Naive thymus-derived CD4-positive, alpha-beta T cell (primary cell): ENCODE results near the gene RUNX2. TPM values are rescaled to one million over a fixed set of nuclear protein-coding genes. Genes with fewer than 3 reads are reported as not detected.

Experiments
- ATAC-seq: fragments of 150-1000 bp; cut with Tn5 transposase; 2 replicates; pipeline ENCODE4 v1.10.0; 2021; ENCODE audit warnings: mild to moderate bottlenecking, moderate library complexity
- CTCF ChIA-PET: fragments of 350-600 bp; sonication (Branson Sonifier 250); formaldehyde crosslinking; loops from one replicate; lab custom pipeline; 2021; ENCODE audit warnings: antibody characterized with exemption; lab: Charles Lee
- POLR2A ChIA-PET: fragments of 350-600 bp; sonication (Branson Sonifier 250); formaldehyde crosslinking; loops from one replicate; lab custom pipeline; 2021; ENCODE audit warnings: antibody characterized with exemption, inconsistent platforms; lab: Charles Lee
- DNase-seq, 9 donors: peaks; one replicate each; pipeline versions ENCODE4 v3.0.0 to v3.0.0-alpha.2; 2020 to 2022; ENCODE audit warnings: mixed read lengths in 1 of 9
- H3K27ac ChIP-seq: one replicate; pipeline ENCODE4 v1.7.0; 2013; ENCODE audit warnings: mild to moderate bottlenecking, low read depth, low read length, moderate library complexity
- H3K27me3 ChIP-seq, 2 donors: one replicate each; pipeline ENCODE4 v1.7.0; 2013; ENCODE audit warnings: low read length in 2 of 2, mild to moderate bottlenecking in 2 of 2, moderate library complexity in 2 of 2; ENCODE audit not compliant: control insufficient read depth in 2 of 2, insufficient read depth in 2 of 2
- H3K36me3 ChIP-seq, 3 experiments: 1 replicate in 2 of 3; 2 replicates in 1 of 3; pipeline ENCODE4 v1.7.0; 2013; ENCODE audit warnings: low read length in 3 of 3, mild to moderate bottlenecking in 3 of 3, moderate library complexity in 1 of 3; ENCODE audit not compliant: insufficient read depth in 3 of 3, control insufficient read depth in 2 of 3
- H3K4me1 ChIP-seq, 2 donors: one replicate each; pipeline ENCODE4 v1.7.0; 2013; ENCODE audit warnings: low read length in 2 of 2, mild to moderate bottlenecking in 2 of 2, moderate library complexity in 1 of 2; ENCODE audit not compliant: control insufficient read depth in 2 of 2, insufficient read depth in 2 of 2
- H3K4me3 ChIP-seq: 2 replicates; pipeline ENCODE4 v1.7.0; 2013; ENCODE audit warnings: mild to moderate bottlenecking, low read length
- H3K9me3 ChIP-seq, 3 experiments: 1 replicate in 2 of 3; 2 replicates in 1 of 3; pipeline ENCODE4 v1.7.0; 2013; ENCODE audit warnings: low read length in 3 of 3; ENCODE audit not compliant: control insufficient read depth in 2 of 3
- H3K27ac Mint-ChIP-seq, 9 donors: one replicate each; pipeline ENCODE4 v1.8.0; 2020 to 2022; ENCODE audit warnings: mixed read lengths in 9 of 9, mild to moderate bottlenecking in 8 of 9, moderate library complexity in 5 of 9, inconsistent platforms in 2 of 9
- H3K27me3 Mint-ChIP-seq, 5 donors: one replicate each; pipeline ENCODE4 v1.8.0; 2021 to 2022; ENCODE audit warnings: mixed read lengths in 5 of 5, mild to moderate bottlenecking in 1 of 5
- H3K36me3 Mint-ChIP-seq, 5 donors: one replicate each; pipeline ENCODE4 v1.8.0; 2020 to 2022; ENCODE audit warnings: mixed read lengths in 5 of 5, mild to moderate bottlenecking in 3 of 5, inconsistent platforms in 1 of 5
- H3K4me1 Mint-ChIP-seq, 7 donors: one replicate each; pipeline ENCODE4 v1.8.0; 2020 to 2022; ENCODE audit warnings: mixed read lengths in 7 of 7, mild to moderate bottlenecking in 3 of 7, inconsistent platforms in 1 of 7
- H3K4me3 Mint-ChIP-seq, 10 donors: one replicate each; pipeline ENCODE4 v1.8.0; 2020 to 2022; ENCODE audit warnings: mild to moderate bottlenecking in 10 of 10, mixed read lengths in 10 of 10, moderate library complexity in 6 of 10, inconsistent platforms in 2 of 10
- H3K9me3 Mint-ChIP-seq, 11 donors: one replicate each; pipeline ENCODE4 v1.8.0; 2020 to 2022; ENCODE audit warnings: mixed read lengths in 11 of 11, mild to moderate bottlenecking in 4 of 11, inconsistent platforms in 1 of 11, moderate library complexity in 1 of 11
- intact Hi-C, 2 donors: fragments of 100-400 bp; cut with micrococcal nuclease; formaldehyde crosslinking; loops; one replicate each; pipeline ENCODE4 v1.15.1; 2023
- polyA plus RNA-seq, 2 donors: library from polyadenylated mRNA; unstranded; fragments of 300-500 nt; fragmentation: Illumina TruSeq; gene quantifications; one replicate each; pipeline ENCODE4 v1.2.3, GENCODE V29; 2021
- total RNA-seq, 6 experiments: library from RNA in 5 of 6; stranded (reverse) in 5 of 6; gene quantifications; 1 replicate in 5 of 6; 2 replicates in 1 of 6; pipeline ENCODE4 v1.2.3 and lab custom pipeline; 2021 to 2026

The RUNX2 gene
- total and polyA plus RNA-seq, 7 experiments from 2014 or later, result 2.3 to 17.9 (median 13.9) TPM

DNA sequence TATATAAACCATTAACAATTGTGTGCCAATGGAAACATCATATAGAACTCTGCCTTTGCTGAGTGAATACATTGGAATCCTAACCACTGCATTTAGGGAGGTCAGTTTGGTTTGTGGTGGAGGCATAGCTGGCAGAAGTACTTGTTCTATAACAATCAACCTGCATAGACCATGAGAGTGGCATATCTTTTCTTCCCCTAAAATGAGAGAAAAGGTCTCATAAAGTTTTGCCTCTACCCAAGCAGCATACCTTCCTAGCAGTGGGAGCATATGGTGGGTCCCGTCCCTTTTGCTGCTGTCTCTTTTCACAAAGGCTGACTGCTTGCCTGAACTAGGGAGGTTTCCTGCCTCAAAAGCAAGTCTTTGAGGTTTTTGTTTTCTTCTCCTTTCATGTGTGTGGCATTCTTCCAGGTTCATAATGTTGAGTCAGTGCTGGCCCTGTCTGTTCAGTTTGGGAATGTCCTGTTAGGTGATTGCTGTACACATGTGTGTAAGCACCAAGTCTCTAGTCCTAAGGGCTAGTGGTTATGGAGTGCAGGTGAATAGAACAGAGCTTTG lies 110.8 kb downstream of the RUNX2 start:
- Histone ChIP-seq H3K36me3 (no peaks in the 10 kb centered on the region), H3K9me3 (no peaks in the 10 kb centered on the region), H3K27me3 (no peaks in the 10 kb centered on the region), H3K27ac (no peak overlapping the region), H3K4me1 (peaks cover 18 to 27% of the 10 kb centered on the region in 2 donors), H3K4me3 (no peak overlapping the region)
- ATAC-seq, result no peak
- peaks cover 0 to 36% (median 8%) of the 10 kb centered on the region in 5 donors for H3K36me3 Mint-ChIP-seq
- intact Hi-C loops, result loop anchor here (2.0 to 5.0 kb wide), 2 partner anchors 14 to 48 kb away; no protein-coding TSS in a partner anchor
- H3K4me1 Mint-ChIP-seq, result peaks cover 32 to 72% (median 40%) of the 10 kb centered on the region in 7 donors
- peak overlapping the region in 2 of 10 donors; percentile 7 to 35 for H3K4me3 Mint-ChIP-seq
- CTCF ChIA-PET, result no interaction called here
- peaks cover 0 to 7% (median 0%) of the 10 kb centered on the region in 5 donors for H3K27me3 Mint-ChIP-seq
- no peaks in the 10 kb centered on the region for H3K9me3 Mint-ChIP-seq
- no peak for DNase-seq
- H3K27ac Mint-ChIP-seq, result no peak overlapping the region
- POLR2A ChIA-PET, result interaction anchor here (1.6 kb wide), 1 partner anchor 15 kb away, joined by 3 read pairs; no protein-coding TSS in a partner anchor

- Mint-ChIP-seq H3K9me3 (no peaks in the 10 kb centered on the region), H3K36me3 (peaks cover 0 to 40% (median 8%) of the 10 kb centered on the region in 5 donors), H3K27me3 (peaks cover 0 to 7% (median 0%) of the 10 kb centered on the region in 5 donors), H3K4me3 (peak overlapping the region in 1 of 10 donors; percentile 51), H3K27ac (no peak overlapping the region), H3K4me1 (peaks cover 30 to 70% (median 35%) of the 10 kb centered on the region in 7 donors)
- intact Hi-C loops, result loop anchor here (2.0 to 5.0 kb wide), 2 partner anchors 15 to 48 kb away; no protein-coding TSS in a partner anchor
- DNase-seq (no peak), ATAC-seq (no peak)
- Histone ChIP-seq H3K27ac (no peak overlapping the region), H3K4me3 (no peak overlapping the region), H3K27me3 (no peaks in the 10 kb centered on the region), H3K4me1 (peaks cover 13 to 22% of the 10 kb centered on the region in 2 donors), H3K9me3 (no peaks in the 10 kb centered on the region), H3K36me3 (no peaks in the 10 kb centered on the region)
- ChIA-PET CTCF (interaction anchor here (0.6 kb wide), 1 partner anchor 66 kb away, joined by 4 read pairs; no protein-coding TSS in a partner anchor), POLR2A (interaction anchor here (1.6 kb wide), 1 partner anchor 16 kb away, joined by 3 read pairs; no protein-coding TSS in a partner anchor)
Observed at GRCh38 chr6:45439459-45439858, 111.3 kb downstream of the RUNX2 start.

- ATAC-seq (peak; percentile 35), DNase-seq (no peak)
- H3K4me3 ChIP-seq, result no peak overlapping the region
- peaks cover 0 to 41% (median 8%) of the 10 kb centered on the region in 5 donors for H3K36me3 Mint-ChIP-seq
- H3K27ac Mint-ChIP-seq, result no peak overlapping the region
- POLR2A ChIA-PET, result interaction anchor here (1.6 kb wide), 1 partner anchor 16 kb away, joined by 3 read pairs; no protein-coding TSS in a partner anchor
- intact Hi-C loops, result loop anchor here (2.0 to 5.0 kb wide), 2 partner anchors 15 to 47 kb away; no protein-coding TSS in a partner anchor
- H3K9me3 Mint-ChIP-seq, result no peaks in the 10 kb centered on the region
- peaks cover 0 to 7% (median 0%) of the 10 kb centered on the region in 5 donors for H3K27me3 Mint-ChIP-seq
- CTCF ChIA-PET, result interaction anchor here (0.6 kb wide), 1 partner anchor 66 kb away, joined by 4 read pairs; no protein-coding TSS in a partner anchor
- H3K4me1 Mint-ChIP-seq, result peaks cover 34 to 71% (median 35%) of the 10 kb centered on the region in 7 donors
- peaks cover 9 to 21% of the 10 kb centered on the region in 2 donors for H3K4me1 ChIP-seq
- H3K4me3 Mint-ChIP-seq, result no peak overlapping the region
- H3K27ac ChIP-seq, result no peak overlapping the region
- no peaks in the 10 kb centered on the region for H3K27me3 ChIP-seq
- no peaks in the 10 kb centered on the region for H3K9me3 ChIP-seq
- no peaks in the 10 kb centered on the region for H3K36me3 ChIP-seq
Observed at GRCh38 chr6:45439861-45440388, 111.8 kb downstream of the RUNX2 start.

DNA sequence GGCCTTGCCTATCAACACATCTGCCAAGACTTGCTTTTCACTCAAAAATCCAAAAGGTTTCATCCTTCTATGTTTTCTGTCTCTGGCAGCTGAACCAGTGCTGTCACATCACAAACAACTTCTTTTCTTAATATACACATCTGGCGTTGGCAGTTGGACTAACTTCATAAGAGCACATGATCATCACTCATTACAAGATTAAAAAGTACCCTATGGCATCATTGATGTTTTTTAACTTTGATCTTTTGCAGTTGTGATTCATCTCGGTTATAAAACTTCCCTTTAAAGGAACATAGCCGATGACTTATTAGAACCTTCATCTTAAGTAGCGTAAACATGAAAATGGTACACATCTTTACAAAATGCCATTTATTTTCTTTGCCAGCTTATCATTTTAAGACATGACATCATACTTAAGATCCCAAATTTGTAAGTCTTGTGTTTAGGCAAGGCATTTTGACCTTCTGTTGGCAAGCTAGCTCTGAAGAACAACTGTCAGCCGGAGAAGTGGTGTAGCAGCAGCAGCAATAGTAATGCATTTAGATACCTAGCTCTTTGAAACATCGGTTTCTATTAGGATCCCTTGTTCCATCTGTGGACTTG lies 113.8 kb downstream of the RUNX2 start:
- H3K4me3 Mint-ChIP-seq, result no peak overlapping the region
- peaks cover 28 to 72% (median 36%) of the 10 kb centered on the region in 7 donors for H3K4me1 Mint-ChIP-seq
- POLR2A ChIA-PET, result interaction anchor here (0.6 to 1.0 kb wide), 2 partner anchors 20 to 175 kb away, joined by 3 read pairs; no protein-coding TSS in a partner anchor
- no peak overlapping the region for H3K4me3 ChIP-seq
- CTCF ChIA-PET, result no interaction called here
- DNase-seq, result no peak
- intact Hi-C loops, result no loop called here
- H3K27ac Mint-ChIP-seq, result peak overlapping the region in 1 of 9 donors; percentile 48
- H3K36me3 ChIP-seq, result no peaks in the 10 kb centered on the region
- peak; percentile 31 for ATAC-seq
- H3K4me1 ChIP-seq, result peaks cover 3 to 12% of the 10 kb centered on the region in 2 donors
- H3K9me3 ChIP-seq, result no peaks in the 10 kb centered on the region
- H3K9me3 Mint-ChIP-seq, result no peaks in the 10 kb centered on the region
- no peaks in the 10 kb centered on the region for H3K27me3 ChIP-seq
- peaks cover 0 to 38% (median 8%) of the 10 kb centered on the region in 5 donors for H3K36me3 Mint-ChIP-seq
- peaks cover 0 to 7% (median 0%) of the 10 kb centered on the region in 5 donors for H3K27me3 Mint-ChIP-seq
- H3K27ac ChIP-seq, result no peak overlapping the region

DNA sequence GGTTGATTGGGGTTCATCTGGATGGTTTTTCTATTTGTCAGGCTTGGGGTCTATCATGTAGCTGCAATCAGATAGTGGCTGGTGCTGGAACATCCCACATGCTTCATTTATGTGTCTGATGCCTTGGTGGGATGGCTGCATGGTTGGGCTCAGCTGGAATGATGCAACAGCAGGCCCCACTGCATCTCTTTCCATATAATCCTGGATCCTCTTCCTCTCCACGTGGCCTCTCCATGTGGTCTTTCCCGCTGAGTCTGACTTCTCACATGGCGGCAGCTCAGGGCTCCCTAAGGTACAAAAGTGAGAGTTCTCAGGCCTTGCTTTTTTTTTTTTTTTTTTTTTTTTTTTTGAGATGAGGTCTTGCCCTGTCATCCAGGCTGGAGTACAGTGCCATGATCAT lies 114.6 kb downstream of the RUNX2 start:
- Mint-ChIP-seq H3K27ac (no peak overlapping the region), H3K4me3 (no peak overlapping the region), H3K36me3 (peaks cover 0 to 41% (median 8%) of the 10 kb centered on the region in 5 donors), H3K27me3 (peaks cover 0 to 7% (median 4%) of the 10 kb centered on the region in 5 donors), H3K9me3 (no peaks in the 10 kb centered on the region), H3K4me1 (peaks cover 27 to 68% (median 29%) of the 10 kb centered on the region in 7 donors)
- Histone ChIP-seq H3K36me3 (no peaks in the 10 kb centered on the region), H3K27ac (no peak overlapping the region), H3K4me3 (no peak overlapping the region), H3K9me3 (no peaks in the 10 kb centered on the region), H3K27me3 (no peaks in the 10 kb centered on the region), H3K4me1 (peaks cover 0 to 5% of the 10 kb centered on the region in 2 donors)
- ChIA-PET POLR2A (interaction anchor here (1.0 kb wide), 1 partner anchor 20 kb away, joined by 3 read pairs; no protein-coding TSS in a partner anchor), CTCF (interaction anchor here (0.7 kb wide), 1 partner anchor 694 kb away, joined by 3 read pairs; no protein-coding TSS in a partner anchor)
- DNase-seq, result no peak
- intact Hi-C loops, result no loop called here
- no peak for ATAC-seq

- H3K27me3 ChIP-seq, result no peaks in the 10 kb centered on the region
- H3K27ac Mint-ChIP-seq, result peak overlapping the region in 1 of 9 donors; percentile 44
- H3K27ac ChIP-seq, result no peak overlapping the region
- peak overlapping the region in 1 of 10 donors; percentile 31 for H3K4me3 Mint-ChIP-seq
- no peak for DNase-seq
- peaks cover 9 to 10% of the 10 kb centered on the region in 2 donors for H3K4me1 ChIP-seq
- peaks cover 0 to 10% (median 0%) of the 10 kb centered on the region in 5 donors for H3K27me3 Mint-ChIP-seq
- no peak overlapping the region for H3K4me3 ChIP-seq
- intact Hi-C loops, result no loop called here
- ChIA-PET POLR2A (no interaction called here), CTCF (no interaction called here)
- no peaks in the 10 kb centered on the region for H3K9me3 ChIP-seq
- peaks cover 0 to 3% (median 0%) of the 10 kb centered on the region in 11 donors for H3K9me3 Mint-ChIP-seq
- H3K36me3 ChIP-seq, result no peaks in the 10 kb centered on the region
- peaks cover 0 to 48% (median 8%) of the 10 kb centered on the region in 5 donors for H3K36me3 Mint-ChIP-seq
- ATAC-seq, result no peak
- peaks cover 20 to 70% (median 29%) of the 10 kb centered on the region in 7 donors for H3K4me1 Mint-ChIP-seq
Observed at GRCh38 chr6:45445364-45445748, 117.2 kb downstream of the RUNX2 start.
